Ovary (tissue), 9 donors: Measurements from ENCODE around the gene C21orf91. TPM values are rescaled to one million over a fixed set of nuclear protein-coding genes. Genes with fewer than 3 reads are reported as not detected.

ENCODE experiments used
- DNase-seq, 5 donors: peaks; one replicate each; pipeline ENCODE4 v3.0.0-alpha.2; 2019 to 2020
- H3K27ac ChIP-seq, 2 donors: fragments of 200-600 bp; one replicate each; pipeline versions ENCODE4 v1.5.1 to v1.8.0; 2019 to 2022
- H3K27me3 ChIP-seq: fragments of 200-600 bp; one replicate; pipeline ENCODE4 v1.8.0; 2022
- H3K36me3 ChIP-seq: fragments of 200-600 bp; sonication (generic); one replicate; pipeline ENCODE4 v1.5.1; 2019
- H3K4me1 ChIP-seq: one replicate; pipeline ENCODE4 v1.8.1; 2013; ENCODE audit warnings: mild to moderate bottlenecking, moderate library complexity; ENCODE audit not compliant: insufficient read depth
- H3K4me3 ChIP-seq: fragments of 200-600 bp; sonication (generic); one replicate; pipeline ENCODE4 v1.5.1; 2017
- H3K9me3 ChIP-seq, 2 donors: fragments of 200-600 bp in 1 of 2; sonication (generic) in 1 of 2; one replicate each; pipeline versions ENCODE4 v1.5.1 to v1.8.1; 2013 to 2019; ENCODE audit warnings: mild to moderate bottlenecking in 1 of 2, moderate library complexity in 1 of 2
- EP300 ChIP-seq: sonication (generic); formaldehyde crosslinking; IDR thresholded peaks from one replicate; pipeline ENCODE4 v1.6.1; 2017; ENCODE audit warnings: antibody characterized with exemption
- POLR2A ChIP-seq: fragments of 450-650 bp; IDR thresholded peaks from one replicate; pipeline ENCODE4 v1.6.1; 2017; ENCODE audit warnings: antibody characterized with exemption, mild to moderate bottlenecking, moderate library complexity
- WGBS, 3 donors: extraction: QIAGEN DNeasy Blood & Tissue Kit in 1 of 3; methylation state at CpG; one replicate each; pipeline versions ENCODE4 v1.1.5 to v1.1.7; 2013 to 2017; 5-methylcytosine and 5-hydroxymethylcytosine counted together
- intact Hi-C, 4 donors: fragments of 100-400 bp; cut with DNase I; formaldehyde crosslinking; loops; one replicate each; pipeline versions ENCODE4 v1.11.0 to v1.15.1; 2022 to 2023
- polyA plus RNA-seq, 2 donors: library from polyadenylated mRNA; stranded (reverse); fragments of 200-250 nt in 1 of 2; fragments of 350-450 nt in 1 of 2; fragmentation: Illumina TruSeq in 1 of 2; extraction: RNeasy Lipid Tissue Mini Kit (QIAGEN cat#74804) in 1 of 2; gene quantifications; one replicate each; pipeline ENCODE4 v1.2.3, GENCODE V29; 2013 to 2014
- total RNA-seq, 7 donors: library from RNA; depleted of rRNA in 2 of 7; stranded (reverse); fragments of >200 nt in 2 of 7; fragmentation: NEBNext Ultra II Directional in 3 of 7; extraction: Animal tissue kit (Norgen Biotek cat#: 25700) in 3 of 7; gene quantifications; one replicate each; pipeline versions ENCODE4 v1.1.0 to v1.2.4, GENCODE V29; 2016 to 2023
- TF ChIP-seq, protein P1 (sequence below), 3 donors: fragments of 450-650 bp in 2 of 3; fragments of 200-600 bp in 1 of 3; IDR thresholded peaks; one replicate each; pipeline versions ENCODE4 v1.5.1 to v1.8.0; 2016 to 2022; ENCODE audit warnings: antibody characterized with exemption in 3 of 3, mild to moderate bottlenecking in 1 of 3
- donor health status: DM: no; HTN: no; CAD: no; lungs with moderate emphysema.
- donor health status: DM: no; HTN: no; CAD: no.
- donor health status: Bipolar disorder and iron deficiency.
- donor health status: DM: yes; HTN: yes; CAD: no.
- donor health status: DM: no; HTN: no; CAD: no.
- donor health status: DM: yes; HTN: yes; CAD: no.

C21orf91 gene
- total and polyA plus RNA-seq, 9 donors: 5.3 to 19.2 (median 14.6) TPM

- Histone ChIP-seq H3K4me1 (no peaks in the 10 kb centered on the region), H3K4me3 (no peak overlapping the region), H3K27me3 (no peaks in the 10 kb centered on the region), H3K27ac (no peak overlapping the region), H3K36me3 (no peaks in the 10 kb centered on the region), H3K9me3 (no peaks in the 10 kb centered on the region)
- intact Hi-C loops: no loop called here
- TF ChIP-seq EP300: no peak
- no peak for DNase-seq
- whole genome bisulfite sequencing, 3 donors: 73 to 86% (median 81%) methylated on average over 2 of the region's 2 CpGs
Measured at GRCh38 chr21:17742940-17743592, 76.1 kb downstream of the C21orf91 start.

- no peak overlapping the region for H3K27ac ChIP-seq
- intact Hi-C loops: no loop called here
Measured at GRCh38 chr21:17742181-17742580, 77.0 kb downstream of the C21orf91 start.

More at GRCh38 chr21:17742181-17742580, 77.0 kb downstream of the C21orf91 start:
- Histone ChIP-seq H3K4me1 (no peaks in the 10 kb centered on the region), H3K27me3 (no peaks in the 10 kb centered on the region), H3K36me3 (no peaks in the 10 kb centered on the region), H3K4me3 (no peak overlapping the region), H3K9me3 (no peaks in the 10 kb centered on the region)
- TF ChIP-seq, protein P1, sequence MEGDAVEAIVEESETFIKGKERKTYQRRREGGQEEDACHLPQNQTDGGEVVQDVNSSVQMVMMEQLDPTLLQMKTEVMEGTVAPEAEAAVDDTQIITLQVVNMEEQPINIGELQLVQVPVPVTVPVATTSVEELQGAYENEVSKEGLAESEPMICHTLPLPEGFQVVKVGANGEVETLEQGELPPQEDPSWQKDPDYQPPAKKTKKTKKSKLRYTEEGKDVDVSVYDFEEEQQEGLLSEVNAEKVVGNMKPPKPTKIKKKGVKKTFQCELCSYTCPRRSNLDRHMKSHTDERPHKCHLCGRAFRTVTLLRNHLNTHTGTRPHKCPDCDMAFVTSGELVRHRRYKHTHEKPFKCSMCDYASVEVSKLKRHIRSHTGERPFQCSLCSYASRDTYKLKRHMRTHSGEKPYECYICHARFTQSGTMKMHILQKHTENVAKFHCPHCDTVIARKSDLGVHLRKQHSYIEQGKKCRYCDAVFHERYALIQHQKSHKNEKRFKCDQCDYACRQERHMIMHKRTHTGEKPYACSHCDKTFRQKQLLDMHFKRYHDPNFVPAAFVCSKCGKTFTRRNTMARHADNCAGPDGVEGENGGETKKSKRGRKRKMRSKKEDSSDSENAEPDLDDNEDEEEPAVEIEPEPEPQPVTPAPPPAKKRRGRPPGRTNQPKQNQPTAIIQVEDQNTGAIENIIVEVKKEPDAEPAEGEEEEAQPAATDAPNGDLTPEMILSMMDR (IDR thresholded peaks at IDR 0.05): no peak
- TF ChIP-seq EP300 (no peak), POLR2A (no peak)
- DNase-seq: no peak

Other genes with a start within 250 kb of the C21orf91 start
- gene BTG3, start 206.5 kb downstream of the C21orf91 start, total RNA-seq: 100 to 1,000 TPM in 1 of 7 donors, 10 to 100 TPM in 6; 16.7 to 181 (median 24.5) TPM
- gene BTG3, start 206.5 kb downstream of the C21orf91 start, polyA plus RNA-seq: 10 to 100 TPM; 22.6 to 28.3 TPM